NCI-H1092 treated with DMSO at 0.1 percent for 48 hours (cell line): Measurements from ENCODE around the gene AP3M1.

Source experiments
- DNase-seq: peaks from one replicate; lab custom pipeline; 2025; lab: John Stamatoyannopoulos, UW

The AP3M1 gene

DNA sequence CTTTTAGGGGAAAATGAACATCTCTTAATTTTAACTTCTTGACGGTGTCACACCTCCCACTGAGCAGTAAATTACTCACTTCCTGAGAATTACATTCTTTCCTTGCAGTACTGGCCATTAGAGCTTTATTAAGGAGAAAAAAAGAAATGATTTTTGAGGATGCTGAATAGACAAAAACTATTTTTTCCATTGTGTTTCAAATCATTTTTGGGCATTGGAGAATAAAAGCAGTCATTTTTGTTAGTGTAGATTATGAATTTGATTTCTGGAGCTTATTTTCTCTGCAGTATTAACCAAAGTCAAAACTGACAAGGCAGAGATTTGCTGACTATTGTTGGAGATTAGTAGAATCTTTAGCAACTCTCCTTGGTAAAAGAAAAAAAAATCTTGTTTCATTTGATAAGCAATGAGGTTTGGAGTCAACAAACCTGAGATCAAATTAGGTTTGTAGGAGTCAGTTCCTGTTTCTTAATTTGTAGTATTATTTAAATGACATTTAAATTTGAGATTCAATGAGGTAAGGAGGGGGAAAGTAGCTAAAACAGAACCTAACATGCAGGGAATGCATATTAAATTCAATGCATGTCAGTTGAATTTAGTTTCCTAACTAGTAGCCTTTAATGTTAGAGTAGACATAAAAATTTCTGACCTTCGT is 70.6 kb downstream of the AP3M1 start:
- DNase-seq, result no peak

DNA sequence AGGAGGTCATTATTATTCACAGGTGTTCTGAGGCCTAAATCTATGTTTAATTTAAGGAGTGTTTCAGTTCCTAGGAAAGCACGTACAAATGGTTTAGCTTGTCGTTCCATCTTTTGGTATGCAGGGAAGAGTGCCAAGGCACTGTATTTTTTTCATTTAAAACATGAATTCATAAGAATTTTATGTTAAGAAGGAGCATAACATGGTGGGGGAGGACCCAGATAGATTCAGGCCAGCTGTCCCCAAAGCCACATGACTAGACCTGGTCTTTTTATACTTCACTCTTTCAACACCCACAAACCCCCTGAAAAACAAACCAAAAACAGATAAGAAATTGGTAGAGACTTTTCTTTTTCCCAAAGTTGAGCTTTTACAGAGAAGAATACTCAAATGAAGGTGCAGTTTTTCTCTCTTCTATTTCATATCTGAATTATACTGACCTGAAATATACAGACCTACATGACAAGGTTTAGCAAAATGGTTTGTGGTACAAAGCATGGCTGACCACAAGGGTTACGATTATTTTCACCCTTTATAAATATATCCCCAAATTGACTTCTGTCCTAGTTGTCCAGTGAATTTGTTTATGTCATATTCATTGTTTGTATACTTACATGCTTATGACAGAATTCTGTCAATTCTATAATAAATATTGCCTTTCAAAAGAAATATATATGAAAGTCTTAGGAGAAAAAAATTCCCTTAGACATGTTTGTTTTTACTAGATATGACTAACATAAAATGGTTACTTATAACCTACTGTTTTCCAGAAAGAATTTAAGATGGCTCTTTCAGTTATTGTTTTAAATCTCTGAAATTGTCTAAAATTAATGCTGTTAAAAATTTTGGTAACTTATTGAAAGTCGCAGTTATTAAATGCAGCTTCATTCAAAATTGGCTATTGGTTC is 71.3 kb downstream of the AP3M1 start:
- no peak for DNase-seq

- DNase-seq, result no peak
These were observed 72.6 kb downstream of the AP3M1 start for GRCh38 chr10:74078037-74078436.

DNA sequence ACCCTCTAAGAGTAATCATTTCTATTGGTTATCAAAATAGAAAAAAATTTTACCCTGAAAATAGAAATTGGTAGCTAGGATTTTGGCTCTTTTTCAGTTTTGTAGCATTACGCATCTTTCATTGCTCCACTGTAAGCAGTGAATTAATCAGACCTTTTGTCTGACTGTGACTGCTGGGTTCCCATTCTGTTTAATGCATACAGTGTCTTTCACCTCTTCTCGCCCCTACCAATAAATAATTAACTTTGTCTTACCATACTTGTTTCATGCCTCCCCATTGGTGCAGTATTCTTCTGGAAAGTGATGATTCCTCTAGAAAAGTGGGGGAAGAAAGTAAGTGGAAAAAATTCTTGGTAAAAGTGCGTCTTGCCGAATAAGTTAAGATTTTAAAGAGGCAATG is 73.2 kb downstream of the AP3M1 start:
- no peak for DNase-seq

DNA sequence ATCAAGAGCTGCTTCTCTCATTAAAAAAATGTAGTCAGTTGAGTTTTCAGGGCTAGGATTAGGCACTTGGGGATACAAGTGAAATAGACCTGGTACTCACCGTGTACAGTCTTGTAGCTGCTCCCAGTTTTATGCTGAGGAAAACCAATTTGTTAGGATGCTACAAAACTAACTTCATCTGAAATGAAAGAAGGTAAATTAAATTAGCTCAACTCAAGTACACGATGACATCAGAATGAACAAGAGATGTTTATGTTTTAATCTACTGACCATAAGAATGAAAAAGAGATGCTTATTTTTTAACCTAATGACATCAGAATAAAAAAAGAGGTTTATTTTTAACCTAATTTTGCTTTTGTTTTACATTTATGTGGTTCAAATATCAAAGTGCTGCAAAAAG is 73.7 kb downstream of the AP3M1 start:
- no peak for DNase-seq

- DNase-seq, result no peak
These were observed 74.7 kb downstream of the AP3M1 start for GRCh38 chr10:74075906-74076305.

DNA sequence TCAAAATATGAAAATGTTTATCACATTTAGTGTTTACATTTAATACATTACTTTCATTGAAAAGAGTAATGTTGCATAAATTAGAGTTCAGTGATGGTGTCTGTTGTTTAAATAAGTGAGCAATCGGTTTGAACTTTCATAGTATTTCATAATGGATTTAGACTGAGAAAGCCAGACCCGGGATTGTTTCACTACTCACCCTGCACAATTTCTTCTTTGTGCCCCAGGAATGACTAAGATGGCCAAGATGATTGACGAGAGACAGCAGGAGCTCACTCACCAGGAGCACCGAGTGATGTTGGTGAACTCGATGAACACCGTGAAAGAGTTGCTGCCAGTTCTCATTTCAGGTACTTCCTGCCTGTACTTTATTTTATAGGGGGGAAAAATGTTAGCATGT is 78.1 kb downstream of the AP3M1 start:
- DNase-seq, result no peak

GRCh38 chr10:74071157-74071556 is 79.5 kb downstream of the AP3M1 start:
- DNase-seq, result no peak
